Measurements from ENCODE around the gene CRB1. TPM values are rescaled to one million over a fixed set of nuclear protein-coding genes. Genes with fewer than 3 reads are reported as not detected.
"Not testable (repeated sequence)": the region's sequence is repeated elsewhere in the genome, so short reads cannot be mapped to it uniquely, and the experiment has no call there.

CRB1 gene
- total and polyA plus RNA-seq, 2 of the 8 experiments (the other 6 are each of a cell fraction or from before 2014, with no cell fraction given): 0.03 TPM; not detected in 1

DNA sequence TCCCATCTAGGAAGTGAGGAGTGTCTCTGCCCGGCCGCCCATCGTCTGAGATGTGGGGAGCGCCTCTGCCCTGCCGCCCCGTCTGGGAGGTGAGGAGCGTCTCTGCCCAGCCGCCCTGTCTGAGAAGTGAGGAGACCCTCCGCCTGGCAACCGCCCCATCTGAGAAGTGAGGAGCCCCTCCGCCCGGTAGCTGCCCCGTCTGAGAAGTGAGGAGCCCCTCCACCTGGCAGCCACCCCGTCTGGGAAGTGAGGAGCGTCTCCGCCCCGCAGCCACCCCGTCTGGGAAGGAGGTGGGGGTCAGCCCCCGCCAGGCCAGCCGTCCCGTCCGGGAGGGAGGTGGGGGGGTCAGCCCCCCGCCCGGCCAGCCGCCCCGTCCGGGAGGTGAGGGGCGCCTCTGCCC lies 137.6 kb downstream of the CRB1 start:
- H3K4me2 ChIP-seq (ENCODE audit: insufficient read depth in 1 of 2, low read depth in 2 of 2, low read length in 2 of 2); H3K27me3 ChIP-seq (replicated peaks in 1 of 4; ENCODE audit: control insufficient read depth in 3 of 4, extremely low read depth in 1 of 4, insufficient read depth in 3 of 4, low read length in 3 of 4); H2BK15ac ChIP-seq (ENCODE audit: low read length); H3K79me2 ChIP-seq (ENCODE audit: control insufficient read depth in 1 of 2, insufficient read depth in 2 of 2, low read length in 2 of 2); H2BK20ac ChIP-seq (ENCODE audit: low read length); FAIRE-seq; H3K4me3 ChIP-seq (ENCODE audit: extremely low read depth in 1 of 4, insufficient read depth in 2 of 4, low read depth in 3 of 4, low read length in 4 of 4); H2AK5ac ChIP-seq (ENCODE audit: low read depth, low read length); H2BK5ac ChIP-seq (ENCODE audit: low read depth, low read length); DNase-seq (ENCODE audit: low read depth in 1 of 2, low spot score in 2 of 2); H2BK12ac ChIP-seq (ENCODE audit: low read depth, low read length); CTCF ChIA-PET (ENCODE audit: partially characterized antibody); H3K27ac ChIP-seq (ENCODE audit: low read depth, low read length); H2AFZ ChIP-seq (ENCODE audit: low read length); H3K56ac ChIP-seq (replicated peaks; ENCODE audit: insufficient read length, low read depth, low read length); H3K4ac ChIP-seq (replicated peaks; ENCODE audit: insufficient read length, low read depth, low read length); H3K9ac ChIP-seq (replicated peaks in 1 of 4; ENCODE audit: extremely low read depth in 1 of 4, low read depth in 3 of 4, low read length in 3 of 4); H3K79me1 ChIP-seq (ENCODE audit: low read depth, low read length); H2BK120ac ChIP-seq (replicated peaks; ENCODE audit: low read depth, low read length); H3K4me1 ChIP-seq (replicated peaks in 1 of 4; ENCODE audit: control insufficient read depth in 3 of 4, insufficient read depth in 4 of 4, low read length in 3 of 4); H3K36me3 ChIP-seq (ENCODE audit: control insufficient read depth in 2 of 4, insufficient read depth in 4 of 4, low read length in 3 of 4); H4K5ac ChIP-seq (ENCODE audit: insufficient read length, low read depth, low read length); H3K14ac ChIP-seq (ENCODE audit: insufficient read length); H3K23me2 ChIP-seq (ENCODE audit: low read depth, low read length); H4K20me1 ChIP-seq (replicated peaks in 1 of 2; ENCODE audit: control insufficient read depth in 1 of 2, insufficient read depth in 2 of 2, low read length in 2 of 2); POLR2A ChIA-PET (ENCODE audit: partially characterized antibody); H4K8ac ChIP-seq (ENCODE audit: extremely low read depth, insufficient read depth, low read length); H3K18ac ChIP-seq (ENCODE audit: extremely low read depth, low read length); H4K91ac ChIP-seq (replicated peaks; ENCODE audit: insufficient read length, low read length); H3K9me3 ChIP-seq (ENCODE audit: insufficient read depth in 2 of 2, low read depth in 1 of 2, low read length in 1 of 2); H3K23ac ChIP-seq (ENCODE audit: insufficient read length): not testable (repeated sequence)
- 80% methylated on average over 1 of the region's 28 CpGs; no CpG with 5 or more reads in 1 of the 2 experiments for WGBS, 2 experiments (ENCODE audit: extremely low coverage in 1 of 2, insufficient coverage in 1 of 2, insufficient read length in 1 of 2, insufficient replicate concordance in 2 of 2, low coverage in 1 of 2, low lambda C conversion rate in 2 of 2, missing lambda C conversion rate in 1 of 2)
